Suprapubic skin (tissue), 4 donors: ENCODE data around the gene SUPT4H1.

ENCODE experiments used
- CTCF ChIP-seq, 2 donors: fragments of 200-600 bp in 1 of 2; fragments of 450-650 bp in 1 of 2; sonication (generic) in 1 of 2; IDR thresholded peaks; one replicate each; pipeline ENCODE4 v1.5.1; 2016 to 2019; ENCODE audit warnings: antibody characterized with exemption in 2 of 2, mild to moderate bottlenecking in 1 of 2, moderate library complexity in 1 of 2
- EP300 ChIP-seq: sonication (generic); formaldehyde crosslinking; IDR thresholded peaks from one replicate; pipeline ENCODE4 v1.6.1; 2017; ENCODE audit warnings: antibody characterized with exemption
- POLR2A ChIP-seq, 2 donors: fragments of 450-650 bp; IDR thresholded peaks; one replicate each; pipeline ENCODE4 v1.6.1; 2017; ENCODE audit warnings: antibody characterized with exemption in 2 of 2, mild to moderate bottlenecking in 2 of 2, moderate library complexity in 2 of 2
- POLR2AphosphoS5 ChIP-seq, 3 donors: sonication (generic); formaldehyde crosslinking; IDR thresholded peaks; one replicate each; pipeline ENCODE4 v1.6.1; 2017; ENCODE audit warnings: antibody characterized with exemption in 3 of 3

- TF ChIP-seq POLR2AphosphoS5 (IDR thresholded peaks at IDR 0.05) (no peak), CTCF (IDR thresholded peaks at IDR 0.05) (no peak), POLR2A (IDR thresholded peaks at IDR 0.05) (no peak), EP300 (no peak)
Measured at GRCh38 chr17:58373003-58373402, 21.0 kb upstream of the SUPT4H1 start.
